GM12892 (cell line): ENCODE results near the gene ZNF138.
"Not testable (repeated sequence)": the region's sequence is repeated elsewhere in the genome, so short reads cannot be mapped to it uniquely, and the experiment has no call there.

Experiments
- POLR2A ChIP-seq: IDR thresholded peaks from 2 replicates; pipeline ENCODE4 v1.6.1; 2011; ENCODE audit warnings: low read depth, low read length, control low read depth
- TAF1 ChIP-seq: IDR thresholded peaks from 2 replicates; pipeline ENCODE4 v1.6.1; 2011; ENCODE audit warnings: low read depth, mild to moderate bottlenecking, control low read depth, low read length, borderline replicate concordance

- TF ChIP-seq POLR2A, TAF1: not testable (repeated sequence)
These were observed 41.6 kb downstream of the ZNF138 start for GRCh38 chr7:64835856-64836255.
